WTC11 (cell line): ENCODE results near the gene ENAM. TPM values are rescaled to one million over a fixed set of nuclear protein-coding genes. Genes with fewer than 3 reads are reported as not detected.

Experiments used
- ATAC-seq: fragments of 200-7000 bp; cut with Tn5 transposase; 2 replicates; pipeline ENCODE4 v1.10.0; 2021; ENCODE audit warnings: mild to moderate bottlenecking, moderate library complexity
- CTCF ChIA-PET: fragments of 300-600 bp; sonication (Branson Sonifier 250); formaldehyde crosslinking; loops from one replicate; lab custom pipeline; 2021; ENCODE audit warnings: antibody characterized with exemption; lab: Charles Lee
- POLR2A ChIA-PET: fragments of 350-600 bp; sonication (Branson Sonifier 250); formaldehyde crosslinking; loops from one replicate; lab custom pipeline; 2021; ENCODE audit warnings: antibody characterized with exemption; lab: Charles Lee
- DNase-seq: peaks from one replicate; pipeline ENCODE4 v3.0.0; 2021; ENCODE audit warnings: low spot score
- H3K27ac Mint-ChIP-seq: 2 replicates; pipeline ENCODE4 v1.8.0; 2021; ENCODE audit warnings: mixed read lengths
- H3K27me3 Mint-ChIP-seq: 2 replicates; pipeline ENCODE4 v1.8.0; 2021; ENCODE audit warnings: low read depth, mild to moderate bottlenecking, moderate library complexity, mixed read lengths
- H3K36me3 Mint-ChIP-seq: 2 replicates; pipeline ENCODE4 v1.8.0; 2021; ENCODE audit warnings: mixed read lengths
- H3K4me1 Mint-ChIP-seq: 2 replicates; pipeline ENCODE4 v1.8.0; 2022; ENCODE audit warnings: mixed read lengths
- H3K4me3 Mint-ChIP-seq: 2 replicates; pipeline ENCODE4 v1.8.0; 2021; ENCODE audit warnings: mild to moderate bottlenecking, moderate library complexity, mixed read lengths
- H3K9me3 Mint-ChIP-seq: 2 replicates; pipeline ENCODE4 v1.8.0; 2021; ENCODE audit warnings: mixed read lengths
- ATF1 ChIP-seq: sonication (generic); formaldehyde crosslinking; IDR thresholded peaks from 2 replicates; pipeline ENCODE4 v1.8.1; 2023; ENCODE audit warnings: mild to moderate bottlenecking, moderate library complexity, missing genetic modification reagents
- CREM ChIP-seq: sonication (generic); formaldehyde crosslinking; IDR thresholded peaks from 2 replicates; pipeline ENCODE4 v1.8.1; 2022; ENCODE audit warnings: mild to moderate bottlenecking, missing genetic modification reagents, moderate library complexity
- E2F4 ChIP-seq: sonication (generic); formaldehyde crosslinking; IDR thresholded peaks from 2 replicates; pipeline ENCODE4 v1.8.1; 2022; ENCODE audit warnings: low read depth, mild to moderate bottlenecking, moderate library complexity, missing genetic modification reagents, borderline replicate concordance
- E2F5 ChIP-seq: sonication (generic); formaldehyde crosslinking; IDR thresholded peaks from 2 replicates; pipeline ENCODE4 v1.8.1; 2022; ENCODE audit warnings: mild to moderate bottlenecking, moderate library complexity, missing genetic modification reagents
- FOXJ3 ChIP-seq: sonication (generic); formaldehyde crosslinking; IDR thresholded peaks from 2 replicates; pipeline ENCODE4 v1.9.0; 2021; ENCODE audit warnings: missing genetic modification reagents, mild to moderate bottlenecking, borderline replicate concordance
- IRF2 ChIP-seq: sonication (generic); formaldehyde crosslinking; IDR thresholded peaks from 2 replicates; pipeline ENCODE4 v1.8.0; 2022; ENCODE audit warnings: low read depth, missing genetic modification reagents, borderline replicate concordance
- JUN ChIP-seq: sonication (generic); formaldehyde crosslinking; IDR thresholded peaks from 2 replicates; pipeline ENCODE4 v1.8.0; 2023; ENCODE audit warnings: mild to moderate bottlenecking, missing genetic modification reagents
- KAT7 ChIP-seq: sonication (generic); formaldehyde crosslinking; IDR thresholded peaks from 2 replicates; pipeline ENCODE4 v1.8.1; 2023; ENCODE audit warnings: missing genetic modification reagents, mild to moderate bottlenecking, borderline replicate concordance
- NFATC4 ChIP-seq: fragments of 250-450 bp; sonication (Bioruptor Pico); IDR thresholded peaks from 2 replicates; pipeline ENCODE4 v1.9.0; 2021; ENCODE audit warnings: mild to moderate bottlenecking
- NFYB ChIP-seq: sonication (generic); formaldehyde crosslinking; conservative IDR thresholded peaks from 2 replicates; pipeline ENCODE4 v1.8.0; 2022; ENCODE audit warnings: low read depth, missing genetic modification reagents
- SMAD3 ChIP-seq: sonication (generic); formaldehyde crosslinking; IDR thresholded peaks from 2 replicates; pipeline ENCODE4 v1.8.0; 2022; ENCODE audit warnings: missing genetic modification reagents, mild to moderate bottlenecking, borderline replicate concordance
- SMAD4 ChIP-seq: sonication (generic); formaldehyde crosslinking; IDR thresholded peaks from 2 replicates; pipeline ENCODE4 v1.8.0; 2022; ENCODE audit warnings: mild to moderate bottlenecking, missing genetic modification reagents
- TEAD4 ChIP-seq: sonication (generic); formaldehyde crosslinking; IDR thresholded peaks from 2 replicates; pipeline ENCODE4 v1.8.0; 2022; ENCODE audit warnings: mild to moderate bottlenecking, missing genetic modification reagents
- ZBTB21 ChIP-seq: sonication (generic); formaldehyde crosslinking; IDR thresholded peaks from 2 replicates; pipeline ENCODE4 v1.8.1; 2023; ENCODE audit warnings: mild to moderate bottlenecking, missing genetic modification reagents, borderline replicate concordance
- ZNF219 ChIP-seq: sonication (generic); formaldehyde crosslinking; IDR thresholded peaks from 2 replicates; pipeline ENCODE4 v1.8.0; 2023; ENCODE audit warnings: missing genetic modification reagents, mild to moderate bottlenecking, borderline replicate concordance
- ZNF232 ChIP-seq: sonication (generic); formaldehyde crosslinking; IDR thresholded peaks from 2 replicates; pipeline ENCODE4 v1.8.0; 2022; ENCODE audit warnings: mild to moderate bottlenecking, missing genetic modification reagents
- ZNF263 ChIP-seq: sonication (generic); formaldehyde crosslinking; IDR thresholded peaks from 2 replicates; pipeline ENCODE4 v1.8.1; 2022; ENCODE audit warnings: low read depth, mild to moderate bottlenecking, moderate library complexity, missing genetic modification reagents
- ZNF423 ChIP-seq: fragments of 250-450 bp; sonication (Bioruptor Pico); IDR thresholded peaks from 2 replicates; pipeline ENCODE4 v2.1.2; 2022; ENCODE audit warnings: mild to moderate bottlenecking, moderate library complexity
- ZNF671 ChIP-seq: fragments of 250-450 bp; sonication (Bioruptor Pico); IDR thresholded peaks from 2 replicates; pipeline ENCODE4 v1.8.0; 2021; ENCODE audit warnings: mild to moderate bottlenecking
- total RNA-seq: library from RNA; stranded (reverse); gene quantifications from 3 replicates; pipeline ENCODE4 v1.2.3, GENCODE V29; 2021
- TF ChIP-seq, protein P1 (sequence below): sonication (generic); formaldehyde crosslinking; IDR thresholded peaks from 2 replicates; pipeline ENCODE4 v1.8.1; 2023; ENCODE audit warnings: mild to moderate bottlenecking, missing genetic modification reagents
- TF ChIP-seq, protein P2 (sequence below): sonication (generic); formaldehyde crosslinking; IDR thresholded peaks from 2 replicates; pipeline ENCODE4 v1.8.0; 2023; ENCODE audit warnings: mild to moderate bottlenecking, missing genetic modification reagents
- TF ChIP-seq, protein P3 (sequence below): sonication (generic); formaldehyde crosslinking; conservative IDR thresholded peaks from 2 replicates; pipeline ENCODE4 v1.8.1; 2022; ENCODE audit warnings: mild to moderate bottlenecking, missing genetic modification reagents
- TF ChIP-seq, protein P4 (sequence below): sonication (generic); formaldehyde crosslinking; IDR thresholded peaks from 2 replicates; pipeline ENCODE4 v1.8.1; 2023; ENCODE audit warnings: mild to moderate bottlenecking, missing genetic modification reagents, moderate library complexity

The ENAM gene
- total RNA-seq, 1 experiment from 2014 or later, result not detected

DNA sequence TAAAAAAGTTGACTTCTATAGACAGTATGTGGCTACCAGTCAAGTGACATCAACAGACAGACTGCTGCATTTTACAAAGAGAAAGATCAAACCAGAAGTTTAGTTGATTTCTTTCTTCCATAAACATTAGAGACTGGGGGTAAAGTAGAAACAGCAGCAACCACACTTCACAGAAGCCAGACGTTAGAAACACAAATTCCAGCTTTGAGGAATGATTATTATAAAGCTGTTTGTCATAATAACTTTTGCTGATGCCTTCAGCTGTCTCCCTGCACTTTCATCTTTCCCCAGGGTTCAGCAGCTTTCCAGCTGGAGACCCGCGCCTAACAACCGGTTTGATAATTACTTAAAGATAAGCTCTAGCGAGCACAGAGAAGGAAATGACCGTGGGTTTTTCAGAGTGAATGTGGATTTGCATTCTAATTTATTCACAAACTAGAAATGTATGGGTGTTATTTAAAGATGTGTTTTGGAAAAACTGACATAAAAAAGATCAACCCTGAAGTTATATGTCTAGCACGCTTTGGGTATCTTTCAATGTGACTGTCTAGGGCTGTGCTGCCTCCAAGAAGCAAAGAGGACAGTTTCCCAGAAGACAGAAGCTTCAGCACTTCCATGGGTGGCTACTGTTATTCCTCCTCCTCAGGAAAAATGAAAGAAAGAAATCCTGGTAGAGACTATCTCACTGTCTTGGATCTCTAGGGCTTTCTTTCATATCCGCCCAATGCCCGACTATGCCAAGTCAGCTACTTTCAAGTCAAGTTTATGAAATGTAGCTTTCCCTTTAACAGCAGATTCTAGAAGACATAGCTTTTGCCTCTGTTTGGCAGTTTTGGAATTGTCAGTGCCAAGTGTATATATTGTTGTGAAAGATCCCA, 15.0 kb upstream of the ENAM start (continued):
- TF ChIP-seq E2F4 (CRISPR knock-in tag), result no peak

- DNase-seq, result no peak
- POLR2A ChIA-PET, result no interaction called here
- TF ChIP-seq ZNF671 (CRISPR knock-in tag) (no peak), E2F5 (no peak), SMAD3 (no peak), SMAD4 (no peak), ZNF219 (no peak), JUN (CRISPR knock-in tag) (no peak), KAT7 (CRISPR knock-in tag) (no peak), NFATC4 (CRISPR knock-in tag) (no peak), FOXJ3 (CRISPR knock-in tag) (no peak), NFYB (CRISPR knock-in tag) (no peak), ZNF232 (CRISPR knock-in tag) (no peak), ATF1 (no peak)
- TF ChIP-seq, protein P1, sequence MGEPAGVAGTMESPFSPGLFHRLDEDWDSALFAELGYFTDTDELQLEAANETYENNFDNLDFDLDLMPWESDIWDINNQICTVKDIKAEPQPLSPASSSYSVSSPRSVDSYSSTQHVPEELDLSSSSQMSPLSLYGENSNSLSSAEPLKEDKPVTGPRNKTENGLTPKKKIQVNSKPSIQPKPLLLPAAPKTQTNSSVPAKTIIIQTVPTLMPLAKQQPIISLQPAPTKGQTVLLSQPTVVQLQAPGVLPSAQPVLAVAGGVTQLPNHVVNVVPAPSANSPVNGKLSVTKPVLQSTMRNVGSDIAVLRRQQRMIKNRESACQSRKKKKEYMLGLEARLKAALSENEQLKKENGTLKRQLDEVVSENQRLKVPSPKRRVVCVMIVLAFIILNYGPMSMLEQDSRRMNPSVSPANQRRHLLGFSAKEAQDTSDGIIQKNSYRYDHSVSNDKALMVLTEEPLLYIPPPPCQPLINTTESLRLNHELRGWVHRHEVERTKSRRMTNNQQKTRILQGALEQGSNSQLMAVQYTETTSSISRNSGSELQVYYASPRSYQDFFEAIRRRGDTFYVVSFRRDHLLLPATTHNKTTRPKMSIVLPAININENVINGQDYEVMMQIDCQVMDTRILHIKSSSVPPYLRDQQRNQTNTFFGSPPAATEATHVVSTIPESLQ, result no peak
- TF ChIP-seq, protein P2, sequence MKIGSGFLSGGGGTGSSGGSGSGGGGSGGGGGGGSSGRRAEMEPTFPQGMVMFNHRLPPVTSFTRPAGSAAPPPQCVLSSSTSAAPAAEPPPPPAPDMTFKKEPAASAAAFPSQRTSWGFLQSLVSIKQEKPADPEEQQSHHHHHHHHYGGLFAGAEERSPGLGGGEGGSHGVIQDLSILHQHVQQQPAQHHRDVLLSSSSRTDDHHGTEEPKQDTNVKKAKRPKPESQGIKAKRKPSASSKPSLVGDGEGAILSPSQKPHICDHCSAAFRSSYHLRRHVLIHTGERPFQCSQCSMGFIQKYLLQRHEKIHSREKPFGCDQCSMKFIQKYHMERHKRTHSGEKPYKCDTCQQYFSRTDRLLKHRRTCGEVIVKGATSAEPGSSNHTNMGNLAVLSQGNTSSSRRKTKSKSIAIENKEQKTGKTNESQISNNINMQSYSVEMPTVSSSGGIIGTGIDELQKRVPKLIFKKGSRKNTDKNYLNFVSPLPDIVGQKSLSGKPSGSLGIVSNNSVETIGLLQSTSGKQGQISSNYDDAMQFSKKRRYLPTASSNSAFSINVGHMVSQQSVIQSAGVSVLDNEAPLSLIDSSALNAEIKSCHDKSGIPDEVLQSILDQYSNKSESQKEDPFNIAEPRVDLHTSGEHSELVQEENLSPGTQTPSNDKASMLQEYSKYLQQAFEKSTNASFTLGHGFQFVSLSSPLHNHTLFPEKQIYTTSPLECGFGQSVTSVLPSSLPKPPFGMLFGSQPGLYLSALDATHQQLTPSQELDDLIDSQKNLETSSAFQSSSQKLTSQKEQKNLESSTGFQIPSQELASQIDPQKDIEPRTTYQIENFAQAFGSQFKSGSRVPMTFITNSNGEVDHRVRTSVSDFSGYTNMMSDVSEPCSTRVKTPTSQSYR (CRISPR knock-in tag), result no peak
- ATAC-seq, result no peak
- Mint-ChIP-seq H3K27me3 (no peaks in the 10 kb centered on the region), H3K4me1 (no peaks in the 10 kb centered on the region; the same call in 1 of the 2 replicates), H3K9me3 (peaks cover 11% of the 10 kb centered on the region), H3K36me3 (no peaks in the 10 kb centered on the region), H3K27ac (no peak overlapping the region), H3K4me3 (no peak overlapping the region)
- CTCF ChIA-PET, result interaction anchor here (0.9 to 1.8 kb wide), 2 partner anchors 12 to 20 kb away, joined by 5 to 6 read pairs; no protein-coding TSS in a partner anchor
Observed at GRCh38 chr4:70614184-70614555, 14.4 kb upstream of the ENAM start.

- no peaks in the 10 kb centered on the region for H3K27me3 Mint-ChIP-seq
- CTCF ChIA-PET, result no interaction called here
- no peaks in the 10 kb centered on the region for H3K4me1 Mint-ChIP-seq
- H3K27ac Mint-ChIP-seq, result no peak overlapping the region
- DNase-seq, result no peak
- ATAC-seq, result no peak
- H3K9me3 Mint-ChIP-seq, result peaks cover 10% of the 10 kb centered on the region
- POLR2A ChIA-PET, result no interaction called here
- H3K36me3 Mint-ChIP-seq, result no peaks in the 10 kb centered on the region
- no peak overlapping the region for H3K4me3 Mint-ChIP-seq
- TF ChIP-seq JUN (CRISPR knock-in tag) (no peak), ZNF423 (CRISPR knock-in tag) (no peak), ZNF263 (CRISPR knock-in tag) (no peak), CREM (CRISPR knock-in tag) (no peak), TEAD4 (CRISPR knock-in tag) (no peak), ZBTB21 (CRISPR knock-in tag) (no peak), SMAD3 (no peak), IRF2 (no peak)
- TF ChIP-seq, protein P3, sequence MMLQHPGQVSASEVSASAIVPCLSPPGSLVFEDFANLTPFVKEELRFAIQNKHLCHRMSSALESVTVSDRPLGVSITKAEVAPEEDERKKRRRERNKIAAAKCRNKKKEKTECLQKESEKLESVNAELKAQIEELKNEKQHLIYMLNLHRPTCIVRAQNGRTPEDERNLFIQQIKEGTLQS (CRISPR knock-in tag), result no peak
- TF ChIP-seq, protein P4, sequence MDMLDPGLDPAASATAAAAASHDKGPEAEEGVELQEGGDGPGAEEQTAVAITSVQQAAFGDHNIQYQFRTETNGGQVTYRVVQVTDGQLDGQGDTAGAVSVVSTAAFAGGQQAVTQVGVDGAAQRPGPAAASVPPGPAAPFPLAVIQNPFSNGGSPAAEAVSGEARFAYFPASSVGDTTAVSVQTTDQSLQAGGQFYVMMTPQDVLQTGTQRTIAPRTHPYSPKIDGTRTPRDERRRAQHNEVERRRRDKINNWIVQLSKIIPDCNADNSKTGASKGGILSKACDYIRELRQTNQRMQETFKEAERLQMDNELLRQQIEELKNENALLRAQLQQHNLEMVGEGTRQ (CRISPR knock-in tag), result no peak
Observed at GRCh38 chr4:70619288-70619687, 9.3 kb upstream of the ENAM start.
